BE2C (cell line): ENCODE results near the gene CCDC73.
"Not testable (repeated sequence)": the region's sequence is repeated elsewhere in the genome, so short reads cannot be mapped to it uniquely, and the experiment has no call there.

ENCODE experiments used
- DNase-seq: peaks from one replicate; pipeline ENCODE4 v3.0.0-alpha.2; 2020
- H3K27me3 ChIP-seq: fragments of 250-450 bp; sonication (Bioruptor Pico); 2 replicates; pipeline ENCODE4 v1.5.1; 2020; ENCODE audit warnings: mild to moderate bottlenecking
- H3K36me3 ChIP-seq: fragments of 250-450 bp; sonication (Bioruptor Pico); 2 replicates; pipeline ENCODE4 v1.5.1; 2020; ENCODE audit warnings: mild to moderate bottlenecking
- H3K4me1 ChIP-seq: fragments of 250-450 bp; sonication (Bioruptor Pico); 2 replicates; pipeline ENCODE4 v1.5.1; 2020
- H3K4me3 ChIP-seq: 2 replicates; pipeline ENCODE4 v1.5.1; 2011; ENCODE audit warnings: low read depth, low read length
- H3K9me3 ChIP-seq: fragments of 250-450 bp; sonication (Bioruptor Pico); 2 replicates; pipeline ENCODE4 v1.5.1; 2020
- CTCF ChIP-seq: IDR thresholded peaks from 2 replicates; pipeline ENCODE4 v1.5.1; 2012; ENCODE audit warnings: mild to moderate bottlenecking, low read depth, low read length

The CCDC73 gene

GRCh38 chr11:32827276-32827675 is 32.8 kb upstream of the CCDC73 start:
- no peak for TF ChIP-seq CTCF
- Histone ChIP-seq H3K4me3 (no peak overlapping the region), H3K27me3 (peaks cover 10% of the 10 kb centered on the region), H3K36me3 (no peaks in the 10 kb centered on the region), H3K9me3 (no peaks in the 10 kb centered on the region), H3K4me1 (no peaks in the 10 kb centered on the region)
- no peak for DNase-seq

GRCh38 chr11:32826113-32826512 is 31.7 kb upstream of the CCDC73 start:
- Histone ChIP-seq H3K4me3 (no peak overlapping the region), H3K27me3 (peaks cover 10% of the 10 kb centered on the region), H3K4me1 (no peaks in the 10 kb centered on the region), H3K36me3 (no peaks in the 10 kb centered on the region), H3K9me3 (no peaks in the 10 kb centered on the region)
- DNase-seq = no peak
- no peak for TF ChIP-seq CTCF

GRCh38 chr11:32823617-32824016 is 29.2 kb upstream of the CCDC73 start:
- DNase-seq, H3K36me3 ChIP-seq, H3K9me3 ChIP-seq, H3K4me1 ChIP-seq, H3K27me3 ChIP-seq, H3K4me3 ChIP-seq: not testable (repeated sequence)

GRCh38 chr11:32821917-32822560 is 27.6 kb upstream of the CCDC73 start:
- TF ChIP-seq CTCF = no peak
- no peaks in the 10 kb centered on the region for H3K9me3 ChIP-seq
- no peaks in the 10 kb centered on the region for H3K27me3 ChIP-seq
- no peaks in the 10 kb centered on the region for H3K4me1 ChIP-seq
- no peak for DNase-seq
- no peaks in the 10 kb centered on the region for H3K36me3 ChIP-seq
- no peak overlapping the region for H3K4me3 ChIP-seq

- no peak for TF ChIP-seq CTCF
- Histone ChIP-seq H3K4me1 (no peaks in the 10 kb centered on the region), H3K27me3 (no peaks in the 10 kb centered on the region), H3K36me3 (no peaks in the 10 kb centered on the region), H3K4me3 (no peak overlapping the region), H3K9me3 (no peaks in the 10 kb centered on the region)
- no peak for DNase-seq
Observed at GRCh38 chr11:32821517-32821916, 27.1 kb upstream of the CCDC73 start.

- Histone ChIP-seq H3K9me3 (no peaks in the 10 kb centered on the region), H3K27me3 (no peaks in the 10 kb centered on the region), H3K36me3 (no peaks in the 10 kb centered on the region), H3K4me3 (no peak overlapping the region), H3K4me1 (no peaks in the 10 kb centered on the region)
- no peak for DNase-seq
- TF ChIP-seq CTCF = no peak
Observed at GRCh38 chr11:32820497-32820896, 26.0 kb upstream of the CCDC73 start.

GRCh38 chr11:32819187-32819586 is 24.7 kb upstream of the CCDC73 start:
- Histone ChIP-seq H3K27me3 (no peaks in the 10 kb centered on the region), H3K4me3 (no peak overlapping the region), H3K4me1 (no peaks in the 10 kb centered on the region), H3K36me3 (no peaks in the 10 kb centered on the region), H3K9me3 (no peaks in the 10 kb centered on the region)
- no peak for TF ChIP-seq CTCF
- no peak for DNase-seq
